GM21381 (cell line): Measurements from ENCODE around the gene UBAC2.
A peak's percentile ranks its signal among the peaks of the same experiment; 100 is the strongest.

ENCODE experiments used
- ATAC-seq: cut with Tn5 transposase; IDR thresholded peaks from one replicate; pipeline ENCODE4 v1.9.1; 2021; ENCODE audit warnings: mild to moderate bottlenecking, moderate library complexity; ENCODE audit not compliant: unreplicated experiment

The UBAC2 gene

GRCh38 chr13:99289674-99290337, 89.2 kb downstream of the UBAC2 start:
- no peak for ATAC-seq

- no peak for ATAC-seq
These were observed 90.2 kb downstream of the UBAC2 start for GRCh38 chr13:99290894-99291293.

- ATAC-seq: no peak
These were observed 92.5 kb downstream of the UBAC2 start for GRCh38 chr13:99293178-99293577.

GRCh38 chr13:99294198-99294597, 93.5 kb downstream of the UBAC2 start:
- ATAC-seq: no peak

- ATAC-seq: no peak
These were observed 94.3 kb downstream of the UBAC2 start for GRCh38 chr13:99294958-99295357.

GRCh38 chr13:99295488-99296252, 95.0 kb downstream of the UBAC2 start:
- no peak for ATAC-seq

GRCh38 chr13:99296398-99296797, 95.7 kb downstream of the UBAC2 start:
- no peak for ATAC-seq

- no peak for ATAC-seq
These were observed 96.7 kb downstream of the UBAC2 start for GRCh38 chr13:99297331-99297730.

GRCh38 chr13:99298056-99298455, 97.4 kb downstream of the UBAC2 start:
- ATAC-seq: no peak

- ATAC-seq: no peak
These were observed 98.7 kb downstream of the UBAC2 start for GRCh38 chr13:99299256-99299919.

GRCh38 chr13:99299920-99300341, 99.3 kb downstream of the UBAC2 start:
- no peak for ATAC-seq

GRCh38 chr13:99301056-99301838, 100.6 kb downstream of the UBAC2 start:
- ATAC-seq: no peak

GRCh38 chr13:99301913-99302636, 101.4 kb downstream of the UBAC2 start:
- ATAC-seq: no peak

GRCh38 chr13:99302637-99303505, 102.2 kb downstream of the UBAC2 start:
- no peak for ATAC-seq

GRCh38 chr13:99303863-99304521, 103.3 kb downstream of the UBAC2 start:
- no peak for ATAC-seq

GRCh38 chr13:99304541-99304940, 103.9 kb downstream of the UBAC2 start:
- no peak for ATAC-seq

GRCh38 chr13:99305158-99305557, 104.5 kb downstream of the UBAC2 start:
- no peak for ATAC-seq

- no peak for ATAC-seq
These were observed 104.9 kb downstream of the UBAC2 start for GRCh38 chr13:99305566-99305965.

- ATAC-seq: peak; percentile 56
These were observed 106.6 kb downstream of the UBAC2 start, which contains the start of gene GPR183 for GRCh38 chr13:99307247-99307646. Gene GPR183, minus strand, starts transcription at chr13:99307399. Its CDS starts 11,254 bp downstream, at chr13:99296145.
